HG03558 (cell line): ENCODE measurements around the gene IFI30.

Source experiments
- ATAC-seq: cut with Tn5 transposase; IDR thresholded peaks from one replicate; pipeline ENCODE4 v1.9.1; 2021; ENCODE audit warnings: moderate number of reproducible peaks; ENCODE audit not compliant: unreplicated experiment; ENCODE audit errors: extremely low read depth

The IFI30 gene

GRCh38 chr19:18220632-18221275 is 47.1 kb downstream of the IFI30 start:
- no peak for ATAC-seq

GRCh38 chr19:18221815-18222725 is 48.5 kb downstream of the IFI30 start:
- no peak for ATAC-seq

DNA sequence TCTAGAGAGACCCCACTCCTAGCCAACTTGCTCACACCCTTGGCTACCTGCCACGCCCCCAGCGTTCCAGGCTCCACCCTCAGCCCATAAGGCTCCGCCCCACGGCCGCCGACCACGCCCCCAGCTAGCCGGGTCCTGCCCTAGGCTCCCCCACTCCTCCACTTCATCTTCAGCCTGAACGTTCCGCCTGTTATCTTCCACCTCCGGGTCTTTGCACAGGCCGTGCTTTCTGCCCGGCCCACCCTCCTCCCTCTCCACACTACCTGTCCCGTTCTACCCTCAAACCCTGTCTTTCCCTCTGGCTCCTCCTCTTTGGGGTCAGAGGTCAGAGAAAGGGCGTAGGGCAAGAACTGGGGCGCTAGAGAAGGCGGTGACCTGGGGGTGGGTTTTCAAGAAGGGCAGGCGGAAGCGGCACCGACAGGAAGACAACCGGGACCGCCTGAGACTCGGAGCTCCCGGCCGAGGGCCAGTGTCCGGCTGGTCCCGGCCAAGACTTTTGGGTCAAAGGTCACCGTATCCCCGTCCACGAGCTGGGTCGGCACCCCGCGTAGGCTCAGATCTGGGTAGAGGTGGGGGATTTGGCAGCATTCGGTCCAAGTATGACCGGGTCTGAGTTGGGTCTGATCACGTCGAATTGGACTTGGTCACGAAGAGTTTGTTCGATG is 50.4 kb downstream of the IFI30 start:
- ATAC-seq, result no peak

- ATAC-seq, result peak; percentile 80
Measured at GRCh38 chr19:18224525-18225354, 51.1 kb downstream of the IFI30 start.

DNA sequence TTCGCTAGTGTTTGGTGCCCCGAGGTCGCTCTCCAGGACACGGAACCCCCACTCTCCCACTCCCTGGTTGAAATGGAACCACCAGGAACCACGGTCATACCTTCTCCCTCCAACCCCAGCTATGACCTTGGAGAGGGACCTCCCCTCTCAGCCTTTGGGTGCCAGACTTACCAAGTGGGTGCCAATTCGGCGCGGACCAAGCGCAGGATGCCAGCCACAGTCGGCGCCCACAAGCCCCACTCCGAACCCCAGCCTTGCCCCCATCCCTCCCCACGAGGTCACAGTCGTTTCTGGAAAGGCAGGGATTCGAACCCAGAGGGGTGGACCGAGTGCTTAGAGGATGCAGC is 51.7 kb downstream of the IFI30 start:
- ATAC-seq, result no peak

DNA sequence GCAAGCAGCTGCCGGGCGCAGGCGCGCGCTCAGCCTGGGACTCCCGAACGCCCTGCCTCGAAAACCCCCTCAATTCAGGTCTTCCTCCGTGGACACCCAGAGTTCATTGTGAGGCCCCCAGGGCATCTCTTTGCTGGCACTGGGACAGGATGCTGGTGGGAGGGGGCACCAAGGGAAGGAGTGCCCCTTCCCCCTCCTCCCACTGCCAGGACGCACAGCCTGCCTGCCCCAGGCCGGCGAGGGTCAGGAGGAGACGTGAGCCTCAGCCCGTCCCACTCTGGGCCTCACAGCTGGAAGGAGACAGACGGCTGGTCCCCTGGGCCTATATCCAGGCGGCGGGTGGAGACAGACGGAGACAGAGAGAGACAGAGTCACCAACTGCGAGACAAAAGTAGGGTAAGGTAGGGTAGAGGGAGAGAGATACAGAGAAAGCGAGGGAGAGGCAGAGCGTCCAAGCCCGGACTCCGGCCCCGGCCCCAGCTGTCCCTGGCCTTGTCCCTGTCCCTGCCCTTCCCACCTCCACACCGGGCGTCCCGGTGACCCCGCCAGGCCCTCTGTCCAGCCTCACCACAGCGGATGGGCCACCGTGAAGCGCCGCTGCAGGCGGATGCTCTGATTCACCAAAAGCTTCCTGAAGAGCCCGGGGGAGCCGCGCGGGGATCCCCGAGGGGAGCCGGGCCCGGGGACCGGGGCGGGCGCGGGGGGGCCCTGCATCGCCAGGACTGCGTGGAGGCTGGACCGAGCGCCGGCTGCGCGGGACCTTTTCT is 52.3 kb downstream of the IFI30 start, which contains the start of gene PDE4C:
Gene PDE4C (minus strand): TSS at position 737 of the 767 bp plus-strand sequence. CDS start 23 bp downstream, at position 714.
- no peak for ATAC-seq

DNA sequence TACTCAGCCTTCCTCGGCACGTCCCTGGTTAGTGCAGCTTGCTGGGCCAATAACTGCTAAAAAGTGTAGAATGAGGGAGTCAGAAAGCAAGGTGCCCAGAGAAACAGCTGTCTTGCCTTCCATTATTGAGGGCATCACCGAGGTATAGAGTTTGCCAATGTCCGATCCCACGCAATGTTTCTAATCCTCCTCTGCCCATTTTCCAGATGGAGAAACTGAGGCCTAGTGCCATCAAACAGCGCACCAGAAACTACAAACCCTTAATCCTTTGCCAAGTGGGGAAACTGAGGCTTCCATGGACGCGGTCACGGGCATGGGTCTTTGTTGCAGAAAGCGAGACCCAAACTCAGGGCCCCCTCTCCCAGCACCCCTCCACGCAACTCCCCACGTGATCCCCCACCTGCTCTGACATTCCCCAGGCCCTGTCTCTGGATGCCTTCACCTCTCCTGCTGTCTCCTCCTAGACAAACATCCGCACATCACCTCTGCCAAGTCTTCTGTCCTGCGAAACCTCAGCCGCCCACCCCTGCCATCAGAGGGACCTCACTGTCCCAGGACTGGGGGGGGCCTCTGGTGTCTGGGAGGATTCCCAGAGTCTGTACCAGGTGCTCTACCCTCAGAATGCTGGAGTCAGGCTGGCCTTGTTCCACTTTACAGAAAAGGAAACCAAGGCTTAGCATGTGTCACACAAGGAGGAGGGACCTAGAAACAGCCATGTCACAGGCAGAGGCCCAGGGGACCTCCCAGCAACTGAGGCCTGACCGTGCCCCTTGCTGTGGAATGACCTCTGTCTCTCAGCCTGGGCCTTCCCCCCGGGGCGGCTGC is 53.6 kb downstream of the IFI30 start:
- ATAC-seq, result no peak
